Esophagus muscularis mucosa (tissue), 2 donors: ENCODE results near the gene SLC25A29.

Source experiments
- POLR2A ChIP-seq: fragments of 450-650 bp; IDR thresholded peaks from one replicate; pipeline ENCODE4 v1.6.1; 2017; ENCODE audit warnings: antibody characterized with exemption, moderate library complexity, mild to moderate bottlenecking, low read depth
- POLR2AphosphoS5 ChIP-seq, 2 donors: sonication (generic); formaldehyde crosslinking; IDR thresholded peaks; one replicate each; pipeline ENCODE4 v1.6.1; 2017; ENCODE audit warnings: antibody characterized with exemption in 2 of 2

GRCh38 chr14:100279133-100279532 lies 27.1 kb downstream of the SLC25A29 start:
- no peak for TF ChIP-seq POLR2A
- no peak for TF ChIP-seq POLR2AphosphoS5 (IDR thresholded peaks at IDR 0.05)
